HUES48 (cell line): ENCODE results near the gene CBARP.
A peak's percentile ranks its signal among the peaks of the same experiment; 100 is the strongest.

Source experiments
- H3K27ac ChIP-seq: one replicate; pipeline ENCODE4 v1.7.0; 2013; ENCODE audit warnings: low read depth, low read length, inconsistent platforms
- H3K27me3 ChIP-seq: 2 replicates; pipeline ENCODE4 v1.6.1; 2013; ENCODE audit warnings: mild to moderate bottlenecking, low read length; ENCODE audit not compliant: control insufficient read depth, insufficient read depth
- H3K36me3 ChIP-seq: 2 replicates; pipeline ENCODE4 v1.6.1; 2013; ENCODE audit warnings: low read length; ENCODE audit not compliant: control insufficient read depth, insufficient read depth
- H3K4me1 ChIP-seq: 2 replicates; pipeline ENCODE4 v1.6.1; 2013; ENCODE audit warnings: mild to moderate bottlenecking, low read length; ENCODE audit not compliant: control insufficient read depth, insufficient read depth
- H3K4me3 ChIP-seq: 2 replicates; pipeline ENCODE4 v1.5.1; 2013; ENCODE audit warnings: mild to moderate bottlenecking, low read depth, low read length
- H3K9ac ChIP-seq: 2 replicates; pipeline ENCODE4 v1.6.1; 2013; ENCODE audit warnings: mild to moderate bottlenecking, low read depth, low read length, moderate library complexity
- H3K9me3 ChIP-seq: 2 replicates; pipeline ENCODE4 v1.6.1; 2013; ENCODE audit warnings: low read length; ENCODE audit not compliant: control insufficient read depth, insufficient read depth

The CBARP gene

DNA sequence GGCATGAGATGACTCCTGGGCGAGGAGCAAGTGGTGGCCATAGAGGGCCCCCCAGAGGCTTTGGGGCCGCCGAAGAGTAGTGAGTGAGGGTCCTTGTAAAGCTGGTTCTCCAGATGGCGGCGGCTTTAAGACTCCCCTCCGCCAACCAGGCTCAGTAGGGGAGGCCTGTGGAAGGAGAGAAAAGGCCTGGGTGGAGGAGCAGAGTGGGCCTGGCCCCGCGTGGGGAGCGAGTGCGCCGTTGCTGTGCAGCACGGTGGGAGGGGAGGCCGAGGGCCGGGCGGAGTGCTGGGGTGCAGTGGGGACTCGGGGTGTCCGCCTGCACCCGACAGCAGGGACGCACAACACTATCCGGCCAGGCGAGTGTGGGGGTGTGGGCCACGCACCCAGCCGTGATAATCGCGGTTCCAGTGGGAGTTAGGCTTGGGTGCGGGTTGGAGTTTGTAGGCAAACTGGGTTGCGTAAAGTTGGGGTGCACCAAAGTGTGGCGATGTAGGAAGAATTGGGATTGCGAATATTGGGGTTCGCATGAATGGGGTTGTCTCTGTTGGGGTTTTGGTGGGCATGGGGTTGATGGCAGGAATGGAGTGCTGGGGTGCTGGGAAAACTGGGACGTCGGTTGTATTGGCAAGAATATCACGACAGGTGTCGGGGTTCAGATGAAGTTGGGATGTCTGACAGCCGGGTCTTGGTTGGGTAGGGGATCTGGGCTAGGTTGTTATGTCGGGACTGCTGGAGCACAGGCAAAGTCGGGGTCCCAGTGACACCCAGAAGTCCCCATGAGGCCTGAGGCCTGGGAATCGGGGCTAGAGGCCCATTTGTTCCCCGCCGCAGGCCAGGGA lies 30.6 kb upstream of the CBARP start:
- Histone ChIP-seq H3K27ac (no peak overlapping the region), H3K9me3 (no peaks in the 10 kb centered on the region), H3K4me3 (no peak overlapping the region), H3K27me3 (peaks cover 11% of the 10 kb centered on the region), H3K36me3 (peaks cover 30% of the 10 kb centered on the region), H3K4me1 (peaks cover 20% of the 10 kb centered on the region), H3K9ac (no peak overlapping the region)

GRCh38 chr19:1267477-1268225 lies 29.8 kb upstream of the CBARP start:
- Histone ChIP-seq H3K4me1 (peaks cover 28% of the 10 kb centered on the region), H3K4me3 (peak overlapping the region; percentile 63), H3K9ac (no peak overlapping the region), H3K27me3 (peaks cover 11% of the 10 kb centered on the region), H3K27ac (no peak overlapping the region), H3K9me3 (no peaks in the 10 kb centered on the region), H3K36me3 (peaks cover 22% of the 10 kb centered on the region)

DNA sequence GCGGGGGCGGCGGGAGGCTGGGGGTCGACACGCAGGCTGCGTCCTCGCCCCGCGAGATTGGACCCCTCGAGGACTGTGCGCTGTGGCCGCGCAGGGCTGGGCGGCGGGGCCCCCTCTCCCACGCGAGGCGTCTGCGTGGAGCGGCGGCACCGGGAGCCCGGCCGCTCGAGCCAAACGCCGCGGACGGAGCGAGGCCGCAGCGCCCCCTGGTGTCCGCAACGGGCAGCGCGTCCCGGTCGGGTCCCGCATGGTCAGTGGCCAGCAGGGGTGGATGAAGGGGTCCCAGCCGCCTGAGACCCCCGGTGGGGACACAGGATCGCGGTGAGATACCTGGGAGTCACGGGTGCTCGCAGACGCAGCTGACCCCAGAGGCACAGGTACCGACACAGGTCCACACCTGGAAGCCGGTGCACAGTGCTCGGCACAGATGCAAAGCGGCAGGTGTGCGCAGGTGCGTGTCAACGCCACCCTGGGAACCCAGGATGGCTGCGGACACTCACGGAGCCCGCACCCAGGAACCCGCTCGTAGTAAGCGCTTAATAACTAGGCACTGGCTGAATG lies 29.2 kb upstream of the CBARP start:
- H3K9me3 ChIP-seq: no peaks in the 10 kb centered on the region
- peaks cover 11% of the 10 kb centered on the region for H3K27me3 ChIP-seq
- H3K4me3 ChIP-seq: peak overlapping the region; percentile 63
- H3K9ac ChIP-seq: no peak overlapping the region
- peak overlapping the region; percentile 57 for H3K27ac ChIP-seq
- peaks cover 16% of the 10 kb centered on the region for H3K36me3 ChIP-seq
- peaks cover 33% of the 10 kb centered on the region for H3K4me1 ChIP-seq

DNA sequence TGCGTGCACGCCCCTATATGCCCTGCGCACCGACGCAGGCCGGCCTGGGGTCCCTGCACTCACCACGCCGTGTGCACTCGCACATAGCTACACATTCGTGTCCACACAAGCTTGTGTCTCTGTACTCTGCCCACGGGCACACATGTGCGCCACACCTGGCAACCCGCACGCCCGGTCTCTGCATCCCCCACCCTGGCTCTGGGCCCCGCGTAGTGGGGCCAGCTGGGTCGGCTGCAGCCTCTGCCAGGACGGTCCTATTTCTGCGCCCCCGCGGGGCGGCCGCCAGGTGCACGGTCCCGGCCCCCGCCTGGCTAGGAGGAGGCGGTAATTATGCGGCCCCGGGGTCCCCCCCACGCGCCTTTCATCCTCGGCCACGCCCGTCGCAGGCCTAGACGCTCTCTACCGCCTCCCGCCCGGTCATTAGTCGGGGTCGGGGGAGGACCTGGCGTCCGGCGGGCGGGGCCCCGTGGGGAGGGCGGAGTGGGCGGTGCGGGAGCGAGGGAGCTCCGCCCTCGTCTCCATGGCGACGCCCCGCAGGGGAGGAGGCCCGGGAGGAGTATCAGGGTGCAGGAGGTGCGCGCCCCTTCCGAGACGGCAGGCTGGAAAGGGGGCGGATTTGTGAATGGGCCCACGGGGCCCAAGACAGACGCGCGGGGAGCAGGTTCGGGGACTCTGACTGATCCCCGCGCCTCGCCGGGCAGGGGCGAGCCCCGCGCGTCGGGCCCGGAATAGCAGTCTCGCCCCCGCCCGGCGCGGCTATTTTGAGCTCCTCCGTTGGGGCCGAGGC lies 28.5 kb upstream of the CBARP start:
- peak overlapping the region; percentile 63 for H3K4me3 ChIP-seq
- peak overlapping the region; percentile 52; the same call in 1 of the 2 replicates for H3K9ac ChIP-seq
- peaks cover 11% of the 10 kb centered on the region for H3K27me3 ChIP-seq
- H3K9me3 ChIP-seq: no peaks in the 10 kb centered on the region
- H3K27ac ChIP-seq: peak overlapping the region; percentile 57
- H3K4me1 ChIP-seq: peaks cover 40% of the 10 kb centered on the region
- H3K36me3 ChIP-seq: peaks cover 9% of the 10 kb centered on the region

- Histone ChIP-seq H3K4me3 (peak overlapping the region; percentile 63), H3K4me1 (peaks cover 42% of the 10 kb centered on the region), H3K9me3 (no peaks in the 10 kb centered on the region), H3K27ac (peak overlapping the region; percentile 57), H3K27me3 (peaks cover 11% of the 10 kb centered on the region), H3K9ac (peak overlapping the region; percentile 52; the same call in 1 of the 2 replicates), H3K36me3 (peaks cover 2% of the 10 kb centered on the region)
Measured at GRCh38 chr19:1265615-1266128, 27.9 kb upstream of the CBARP start.

DNA sequence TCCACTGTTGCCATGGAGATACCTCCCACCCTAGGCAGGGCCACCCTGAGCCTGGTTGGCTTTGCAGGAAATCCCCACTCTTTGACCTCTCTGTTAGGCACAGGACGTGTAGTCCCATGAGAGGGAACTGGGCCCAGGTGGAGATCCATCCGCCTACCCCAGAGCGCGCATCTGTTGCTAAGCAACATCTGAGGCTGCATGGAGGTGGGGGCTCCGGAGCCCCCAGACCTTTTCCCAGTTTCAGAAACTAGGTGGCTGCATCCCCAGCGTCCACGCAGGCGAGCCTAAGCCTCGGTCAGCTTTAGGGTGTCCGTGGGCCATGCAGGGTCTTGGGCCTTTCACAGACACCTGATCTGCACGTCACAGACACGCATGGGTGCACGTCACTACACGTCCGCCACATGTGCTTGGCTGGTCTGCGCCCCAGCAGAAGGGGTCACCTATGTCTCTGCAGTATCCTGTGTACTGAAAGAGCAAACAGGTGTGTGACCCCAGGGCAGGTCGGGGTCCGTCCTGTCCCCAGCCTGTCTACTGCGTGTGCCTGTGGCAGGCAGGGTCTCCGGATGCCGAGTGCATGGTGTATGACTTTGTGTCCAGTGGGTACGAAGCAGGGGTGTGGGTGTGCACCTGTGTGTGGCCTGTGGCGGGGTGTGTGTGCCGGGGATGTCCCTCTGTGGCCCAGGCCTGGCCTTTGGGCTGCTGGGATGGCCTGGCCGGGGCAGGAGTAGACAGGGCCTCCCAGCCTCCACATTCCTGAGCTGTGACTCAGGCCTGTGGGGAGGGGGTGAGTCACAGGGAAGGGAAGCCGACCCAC lies 27.2 kb upstream of the CBARP start:
- Histone ChIP-seq H3K4me1 (peaks cover 46% of the 10 kb centered on the region), H3K27ac (peak overlapping the region; percentile 57), H3K36me3 (no peaks in the 10 kb centered on the region), H3K9ac (no peak overlapping the region), H3K27me3 (peaks cover 11% of the 10 kb centered on the region), H3K4me3 (0 out of 2 replicates have a peak overlapping the region, but pooled peaks have one; percentile 28), H3K9me3 (no peaks in the 10 kb centered on the region)

DNA sequence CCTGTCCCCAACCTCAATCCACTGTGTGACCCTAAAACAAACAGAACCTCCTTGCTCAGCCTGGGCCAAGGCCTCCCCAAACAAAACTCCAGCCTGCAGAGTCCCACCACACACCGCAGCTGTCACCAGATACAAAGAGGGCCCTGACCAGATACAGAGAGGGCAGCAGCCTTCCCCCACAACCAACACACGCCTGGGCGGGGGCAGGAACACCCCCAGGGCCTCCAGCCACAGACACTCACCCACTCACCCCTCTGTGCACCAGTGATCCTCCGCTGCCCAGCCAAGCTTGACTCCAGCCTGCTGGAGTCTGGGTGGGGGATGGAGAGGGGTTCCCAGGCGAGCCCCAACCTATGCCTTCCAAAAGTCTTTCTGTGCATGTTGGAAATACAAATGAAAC lies 25.4 kb upstream of the CBARP start:
- Histone ChIP-seq H3K9me3 (no peaks in the 10 kb centered on the region), H3K27me3 (peaks cover 11% of the 10 kb centered on the region), H3K4me3 (no peak overlapping the region), H3K9ac (no peak overlapping the region), H3K27ac (peak overlapping the region; percentile 89), H3K4me1 (peaks cover 46% of the 10 kb centered on the region), H3K36me3 (0 out of 2 replicates have a peak, but pooled peaks cover under 1% of the 10 kb centered on the region)

- Histone ChIP-seq H3K9ac (no peak overlapping the region), H3K4me1 (peaks cover 46% of the 10 kb centered on the region), H3K27me3 (peaks cover 7% of the 10 kb centered on the region), H3K9me3 (no peaks in the 10 kb centered on the region), H3K4me3 (peak overlapping the region; percentile 83), H3K27ac (peak overlapping the region; percentile 89), H3K36me3 (peaks cover 6% of the 10 kb centered on the region)
Measured at GRCh38 chr19:1262623-1263123, 24.9 kb upstream of the CBARP start.

DNA sequence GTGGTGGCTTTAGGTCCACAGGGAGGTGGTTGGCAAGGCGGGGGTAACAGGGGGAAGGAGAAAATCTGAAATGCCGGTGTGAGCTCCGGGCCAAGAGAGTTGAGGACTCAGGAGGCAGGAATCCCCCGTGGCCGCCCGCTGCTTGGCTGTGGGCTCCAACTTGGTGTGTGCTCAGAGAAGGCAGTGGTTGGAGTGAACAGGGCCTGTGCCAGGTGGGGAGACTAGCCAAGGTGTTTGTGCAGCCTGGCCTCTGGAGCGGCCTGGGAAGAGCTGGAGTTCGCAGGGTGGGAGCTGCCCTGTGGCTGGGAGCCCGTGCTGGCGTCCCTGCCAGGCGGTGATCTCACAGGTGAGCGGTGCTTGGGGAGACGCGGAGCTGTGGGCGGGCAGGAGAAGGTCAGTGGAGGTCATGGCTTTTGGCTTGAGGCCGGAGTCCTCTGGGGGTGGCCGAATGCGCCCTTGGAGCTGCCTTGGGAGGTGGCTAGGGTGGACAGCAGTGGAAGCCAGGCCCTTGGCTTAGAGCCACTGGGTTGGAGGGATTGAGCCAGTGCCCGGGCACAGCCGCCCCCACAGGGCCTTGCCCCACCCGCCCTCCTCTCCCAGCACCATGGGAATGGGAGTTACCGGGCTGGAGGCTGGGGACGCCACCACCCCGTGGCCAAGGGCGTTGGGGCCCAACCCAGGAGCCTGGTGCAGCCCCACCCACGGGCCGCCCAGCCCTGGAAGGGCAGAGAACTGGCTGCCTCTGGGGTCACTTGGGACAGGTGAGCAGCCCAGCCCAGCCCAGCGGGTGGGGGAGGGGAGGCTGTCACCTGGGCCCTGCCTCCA lies 24.2 kb upstream of the CBARP start:
- H3K27ac ChIP-seq: peak overlapping the region; percentile 89

More for the DNA sequence above, 24.2 kb upstream of the CBARP start:
- H3K9me3 ChIP-seq: no peaks in the 10 kb centered on the region
- peaks cover 46% of the 10 kb centered on the region for H3K4me1 ChIP-seq
- peaks cover 12% of the 10 kb centered on the region for H3K36me3 ChIP-seq
- peaks cover under 1% of the 10 kb centered on the region; the same call in 1 of the 2 replicates for H3K27me3 ChIP-seq
- H3K4me3 ChIP-seq: peak overlapping the region; percentile 83
- peak overlapping the region; percentile 56 for H3K9ac ChIP-seq
